IMR-90 (cell line): Measurements from ENCODE around the gene SMAP1.

Experiments used
- CEBPB ChIP-seq: IDR thresholded peaks from 2 replicates; pipeline ENCODE4 v1.6.1; 2012; ENCODE audit warnings: low read depth, low read length, improper control_type of control experiment
- CTCF ChIP-seq: conservative IDR thresholded peaks from 2 replicates; pipeline ENCODE4 v1.5.1; 2012; ENCODE audit warnings: mild to moderate bottlenecking, low read depth, low read length, improper control_type of control experiment
- ELK1 ChIP-seq: fragments of 150-350 bp; IDR thresholded peaks from 2 replicates; pipeline ENCODE4 v1.6.1; 2016; ENCODE audit warnings: low read depth, mild to moderate bottlenecking, low read length, moderate library complexity, borderline replicate concordance
- MAFK ChIP-seq: IDR thresholded peaks from 2 replicates; pipeline ENCODE4 v1.6.1; 2012; ENCODE audit warnings: low read depth, low read length, improper control_type of control experiment
- MXI1 ChIP-seq: IDR thresholded peaks from 2 replicates; pipeline ENCODE4 v1.6.1; 2012; ENCODE audit warnings: low read depth, mild to moderate bottlenecking, low read length, moderate library complexity, borderline replicate concordance
- POLR2A ChIP-seq: IDR thresholded peaks from 2 replicates; pipeline ENCODE4 v1.6.1; 2012; ENCODE audit warnings: mild to moderate bottlenecking, low read depth, low read length
- SMC3 ChIP-seq: fragments of 150-350 bp; IDR thresholded peaks from 2 replicates; pipeline ENCODE4 v1.6.1; 2016; ENCODE audit warnings: low read depth, mild to moderate bottlenecking, antibody characterized with exemption, low read length, moderate library complexity

- TF ChIP-seq CTCF (no peak), POLR2A (no peak), CEBPB (no peak), MXI1 (no peak), ELK1 (no peak), SMC3 (no peak), MAFK (no peak)
Observed at GRCh38 chr6:70694371-70694770, 26.7 kb downstream of the SMAP1 start.
